ENCODE data around the gene CPNE4.
"Not testable (repeated sequence)": the region's sequence is repeated elsewhere in the genome, so short reads cannot be mapped to it uniquely, and the experiment has no call there.

The CPNE4 gene

GRCh38 chr3:132001036-132001435, 33.8 kb downstream of the CPNE4 start:
- no peaks in the 10 kb centered on the region for H3K4me1 Mint-ChIP-seq
- H3K9me3 Mint-ChIP-seq = no peaks in the 10 kb centered on the region
- DNase-seq (no peak), ATAC-seq (no peak)
- no peak overlapping the region for H3K27ac Mint-ChIP-seq
- H3K4me3 Mint-ChIP-seq = no peak overlapping the region
- H3K27me3 Mint-ChIP-seq = peaks cover 21% of the 10 kb centered on the region

- Mint-ChIP-seq H3K27ac (no peak overlapping the region), H3K27me3 (peaks cover 20% of the 10 kb centered on the region), H3K4me3 (no peak overlapping the region), H3K4me1 (no peaks in the 10 kb centered on the region), H3K9me3 (no peaks in the 10 kb centered on the region)
- no peak for ATAC-seq
- no peak for DNase-seq
These were observed 36.8 kb downstream of the CPNE4 start for GRCh38 chr3:131998027-131998426.

- DNase-seq = no peak
- Mint-ChIP-seq H3K4me3 (no peak overlapping the region), H3K27ac (no peak overlapping the region), H3K27me3 (peaks cover 19% of the 10 kb centered on the region), H3K4me1 (no peaks in the 10 kb centered on the region), H3K9me3 (no peaks in the 10 kb centered on the region)
- ATAC-seq = no peak
These were observed 38.9 kb downstream of the CPNE4 start for GRCh38 chr3:131995891-131996290.

GRCh38 chr3:131989318-131989717, 45.5 kb downstream of the CPNE4 start:
- Mint-ChIP-seq H3K4me1 (no peaks in the 10 kb centered on the region), H3K4me3 (no peak overlapping the region), H3K9me3 (no peaks in the 10 kb centered on the region), H3K27ac (no peak overlapping the region), H3K27me3 (no peaks in the 10 kb centered on the region)
- DNase-seq (no peak), ATAC-seq (no peak)

GRCh38 chr3:131988209-131988608, 46.6 kb downstream of the CPNE4 start:
- ATAC-seq = no peak
- Mint-ChIP-seq H3K27ac (no peak overlapping the region), H3K4me1 (no peaks in the 10 kb centered on the region), H3K27me3 (no peaks in the 10 kb centered on the region), H3K9me3 (no peaks in the 10 kb centered on the region), H3K4me3 (no peak overlapping the region)
- DNase-seq = no peak

GRCh38 chr3:131983689-131984088, 51.1 kb downstream of the CPNE4 start:
- H3K9me3 Mint-ChIP-seq = peaks cover 11 to 13% of the 10 kb centered on the region in 2 donors
- ATAC-seq (no peak), DNase-seq (no peak)
- H3K27ac Mint-ChIP-seq = no peak overlapping the region
- no peaks in the 10 kb centered on the region for H3K4me1 Mint-ChIP-seq
- no peak overlapping the region for H3K4me3 Mint-ChIP-seq
- H3K27me3 Mint-ChIP-seq = no peaks in the 10 kb centered on the region

GRCh38 chr3:131981323-131981722, 53.5 kb downstream of the CPNE4 start:
- Mint-ChIP-seq H3K4me1 (no peaks in the 10 kb centered on the region), H3K9me3 (peaks cover 13 to 14% of the 10 kb centered on the region in 2 donors), H3K27ac (no peak overlapping the region), H3K4me3 (no peak overlapping the region), H3K27me3 (no peaks in the 10 kb centered on the region)
- ATAC-seq = no peak
- DNase-seq = no peak

- H3K27me3 Mint-ChIP-seq = no peaks in the 10 kb centered on the region
- H3K27ac Mint-ChIP-seq = no peak overlapping the region
- H3K9me3 Mint-ChIP-seq = peaks cover 13 to 14% of the 10 kb centered on the region in 2 donors
- no peak for DNase-seq
- H3K4me1 Mint-ChIP-seq = no peaks in the 10 kb centered on the region
- no peak overlapping the region for H3K4me3 Mint-ChIP-seq
- no peak for ATAC-seq
These were observed 58.4 kb downstream of the CPNE4 start for GRCh38 chr3:131976448-131976847.

GRCh38 chr3:131975047-131975446, 59.8 kb downstream of the CPNE4 start:
- ATAC-seq (no peak), DNase-seq (no peak)
- Mint-ChIP-seq H3K9me3 (peaks cover 3 to 6% of the 10 kb centered on the region in 2 donors), H3K27me3 (no peaks in the 10 kb centered on the region), H3K4me1 (no peaks in the 10 kb centered on the region), H3K4me3 (no peak overlapping the region), H3K27ac (no peak overlapping the region)

GRCh38 chr3:131973731-131974130, 61.1 kb downstream of the CPNE4 start:
- no peak for ATAC-seq
- DNase-seq = no peak
- H3K27ac Mint-ChIP-seq = no peak overlapping the region
- no peaks in the 10 kb centered on the region for H3K4me1 Mint-ChIP-seq
- no peak overlapping the region for H3K4me3 Mint-ChIP-seq
- H3K27me3 Mint-ChIP-seq = no peaks in the 10 kb centered on the region
- peaks cover 0 to 3% of the 10 kb centered on the region in 2 donors for H3K9me3 Mint-ChIP-seq

GRCh38 chr3:131972550-131972949, 62.3 kb downstream of the CPNE4 start:
- peaks cover 0 to under 1% of the 10 kb centered on the region in 2 donors for H3K9me3 Mint-ChIP-seq

GRCh38 chr3:131972091-131972490, 62.7 kb downstream of the CPNE4 start:
- peaks cover 0 to 5% of the 10 kb centered on the region in 2 donors for H3K9me3 Mint-ChIP-seq
- DNase-seq (no peak), ATAC-seq (no peak)
- H3K27ac Mint-ChIP-seq = no peak overlapping the region
- no peak overlapping the region for H3K4me3 Mint-ChIP-seq
- no peaks in the 10 kb centered on the region for H3K4me1 Mint-ChIP-seq
- no peaks in the 10 kb centered on the region for H3K27me3 Mint-ChIP-seq

More at GRCh38 chr3:131972550-131972949, 62.3 kb downstream of the CPNE4 start:
- Mint-ChIP-seq H3K27ac (no peak overlapping the region), H3K27me3 (no peaks in the 10 kb centered on the region), H3K4me3 (no peak overlapping the region), H3K4me1 (no peaks in the 10 kb centered on the region)
- ATAC-seq (no peak), DNase-seq (no peak)

GRCh38 chr3:131963442-131963841, 71.4 kb downstream of the CPNE4 start:
- H3K4me1 Mint-ChIP-seq, ATAC-seq, H3K27ac Mint-ChIP-seq, H3K4me3 Mint-ChIP-seq, DNase-seq, H3K27me3 Mint-ChIP-seq: not testable (repeated sequence)
- H3K9me3 Mint-ChIP-seq = peaks cover 7 to 23% of the 10 kb centered on the region in 2 donors

GRCh38 chr3:131962982-131963381, 71.8 kb downstream of the CPNE4 start:
- Mint-ChIP-seq H3K27me3 (no peaks in the 10 kb centered on the region), H3K27ac (no peak overlapping the region), H3K4me1 (no peaks in the 10 kb centered on the region), H3K4me3 (no peak overlapping the region), H3K9me3 (peaks cover 7 to 23% of the 10 kb centered on the region in 2 donors)
- DNase-seq = no peak
- ATAC-seq = no peak

GRCh38 chr3:131960324-131960723, 74.5 kb downstream of the CPNE4 start:
- H3K27ac Mint-ChIP-seq = no peak overlapping the region
- no peaks in the 10 kb centered on the region for H3K27me3 Mint-ChIP-seq
- peaks cover 0 to 4% of the 10 kb centered on the region in 2 donors for H3K9me3 Mint-ChIP-seq
- H3K4me1 Mint-ChIP-seq = no peaks in the 10 kb centered on the region
- H3K4me3 Mint-ChIP-seq = no peak overlapping the region
- no peak for ATAC-seq
- no peak for DNase-seq

- no peak for ATAC-seq
- no peak for DNase-seq
- Mint-ChIP-seq H3K27me3 (no peaks in the 10 kb centered on the region), H3K27ac (no peak overlapping the region), H3K4me1 (no peaks in the 10 kb centered on the region), H3K4me3 (no peak overlapping the region), H3K9me3 (no peaks in the 10 kb centered on the region)
These were observed 76.8 kb downstream of the CPNE4 start for GRCh38 chr3:131957980-131958379.

GRCh38 chr3:131957511-131957910, 77.3 kb downstream of the CPNE4 start:
- no peak for DNase-seq
- ATAC-seq = no peak
- H3K27me3 Mint-ChIP-seq = no peaks in the 10 kb centered on the region
- no peak overlapping the region for H3K4me3 Mint-ChIP-seq
- no peaks in the 10 kb centered on the region for H3K4me1 Mint-ChIP-seq
- no peaks in the 10 kb centered on the region for H3K9me3 Mint-ChIP-seq
- no peak overlapping the region for H3K27ac Mint-ChIP-seq
